CD4-positive, alpha-beta T cell (primary cell): ENCODE data around the gene RAB32. TPM values are rescaled to one million over a fixed set of nuclear protein-coding genes. Genes with fewer than 3 reads are reported as not detected.

Source experiments
- ATAC-seq: fragments of 200-7000 bp; cut with Tn5 transposase; one replicate; pipeline ENCODE4 v1.10.0; 2022; ENCODE audit warnings: mild to moderate bottlenecking; ENCODE audit not compliant: poor library complexity
- CTCF ChIA-PET: fragments of 350-600 bp; sonication (Branson Sonifier 250); formaldehyde crosslinking; loops from one replicate; lab custom pipeline; 2021; ENCODE audit warnings: antibody characterized with exemption, inconsistent platforms; lab: Charles Lee
- POLR2A ChIA-PET: fragments of 350-600 bp; sonication (Branson Sonifier 250); formaldehyde crosslinking; loops from one replicate; lab custom pipeline; 2021; ENCODE audit warnings: antibody characterized with exemption, inconsistent platforms; lab: Charles Lee
- DNase-seq, 14 experiments: peaks; one replicate each; pipeline ENCODE4 v3.0.0-alpha.2; 2013 to 2020; ENCODE audit warnings: mixed read lengths in 2 of 14
- H3K27ac ChIP-seq, 2 donors: one replicate each; pipeline versions ENCODE4 v1.5.1 to v1.7.0; 2013; ENCODE audit warnings: low read length in 2 of 2, low read depth in 1 of 2, mild to moderate bottlenecking in 1 of 2
- H3K27me3 ChIP-seq, 2 experiments: 1 replicate in 1 of 2; 2 replicates in 1 of 2; pipeline versions ENCODE4 v1.6.1 to v1.7.0; 2013; ENCODE audit warnings: low read length in 2 of 2, control low read depth in 1 of 2, mild to moderate bottlenecking in 1 of 2, moderate library complexity in 1 of 2; ENCODE audit not compliant: insufficient read depth in 2 of 2, control insufficient read depth in 1 of 2
- H3K36me3 ChIP-seq: one replicate; pipeline ENCODE4 v1.6.1; 2013; ENCODE audit warnings: low read length, control low read depth; ENCODE audit not compliant: insufficient read depth
- H3K4me1 ChIP-seq: one replicate; pipeline ENCODE4 v1.6.1; 2013; ENCODE audit warnings: low read length, control low read depth; ENCODE audit not compliant: insufficient read depth
- H3K4me3 ChIP-seq: one replicate; pipeline ENCODE4 v1.5.1; 2013; ENCODE audit warnings: mild to moderate bottlenecking, low read length, moderate library complexity
- H3K9me3 ChIP-seq, 2 experiments: 1 replicate in 1 of 2; 2 replicates in 1 of 2; pipeline versions ENCODE4 v1.6.1 to v1.7.0; 2013; ENCODE audit warnings: low read length in 2 of 2, mild to moderate bottlenecking in 2 of 2, control low read depth in 1 of 2, moderate library complexity in 1 of 2; ENCODE audit not compliant: control insufficient read depth in 1 of 2, insufficient read depth in 1 of 2
- H3K27ac Mint-ChIP-seq: one replicate; pipeline ENCODE4 v1.8.0; 2020; ENCODE audit warnings: mixed read lengths
- H3K27me3 Mint-ChIP-seq: one replicate; pipeline ENCODE4 v1.8.0; 2021; ENCODE audit warnings: mixed read lengths
- H3K36me3 Mint-ChIP-seq: one replicate; pipeline ENCODE4 v1.8.0; 2021; ENCODE audit warnings: low read depth, mixed read lengths
- H3K4me1 Mint-ChIP-seq: one replicate; pipeline ENCODE4 v1.8.0; 2021; ENCODE audit warnings: low read depth, mixed read lengths
- H3K4me3 Mint-ChIP-seq: one replicate; pipeline ENCODE4 v1.8.0; 2020; ENCODE audit warnings: mild to moderate bottlenecking, mixed read lengths
- H3K9me3 Mint-ChIP-seq: one replicate; pipeline ENCODE4 v1.8.0; 2020; ENCODE audit warnings: mixed read lengths
- intact Hi-C, 2 experiments: fragments of 100-400 bp; cut with DNase I in 1 of 2; cut with micrococcal nuclease in 1 of 2; formaldehyde crosslinking; loops; one replicate each; pipeline versions ENCODE4 v1.15.1 to v1.9.0; 2023 to 2025; cut with DNase I, micrococcal nuclease
- total RNA-seq, 174 experiments: library from RNA in 2 of 174; stranded (reverse) in 2 of 174; gene quantifications; one replicate each; pipeline ENCODE4 v1.2.3 and lab custom pipeline; 2021 to 2026
- TF ChIP-seq, protein P1 (sequence below): fragments of 200-600 bp; IDR thresholded peaks from one replicate; pipeline ENCODE4 v1.8.0; 2022; ENCODE audit warnings: antibody characterized with exemption, mild to moderate bottlenecking

Gene RAB32
- total RNA-seq, 2 experiments from 2014 or later: 0.44 to 0.47 TPM

DNA sequence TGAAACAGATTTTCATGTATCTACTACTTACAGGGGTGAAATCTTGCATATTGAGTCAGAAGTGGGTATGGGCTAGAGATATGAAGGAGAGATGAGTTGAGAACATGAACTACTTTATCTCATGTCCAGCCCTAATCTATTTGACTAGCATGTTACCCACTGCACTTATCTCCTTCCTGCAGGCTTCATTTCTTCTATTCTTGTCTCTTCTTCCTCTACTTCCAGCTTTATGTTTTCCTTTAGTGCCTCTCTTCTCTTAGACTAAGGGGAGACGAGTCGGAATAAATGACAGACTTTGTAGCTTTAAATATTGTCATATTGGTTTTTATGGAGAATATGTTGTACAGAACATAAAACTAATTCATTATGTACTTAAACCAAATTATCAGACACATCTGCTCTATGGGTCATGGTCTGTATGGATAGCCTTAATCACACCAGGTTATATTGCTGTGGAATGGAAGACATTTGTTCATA, 5.3 kb downstream of the RAB32 start:
- Mint-ChIP-seq H3K27me3 (peaks cover 21% of the 10 kb centered on the region), H3K4me3 (no peak overlapping the region), H3K4me1 (peaks cover 13% of the 10 kb centered on the region), H3K36me3 (no peaks in the 10 kb centered on the region), H3K27ac (no peak overlapping the region), H3K9me3 (no peaks in the 10 kb centered on the region)
- TF ChIP-seq, protein P1, sequence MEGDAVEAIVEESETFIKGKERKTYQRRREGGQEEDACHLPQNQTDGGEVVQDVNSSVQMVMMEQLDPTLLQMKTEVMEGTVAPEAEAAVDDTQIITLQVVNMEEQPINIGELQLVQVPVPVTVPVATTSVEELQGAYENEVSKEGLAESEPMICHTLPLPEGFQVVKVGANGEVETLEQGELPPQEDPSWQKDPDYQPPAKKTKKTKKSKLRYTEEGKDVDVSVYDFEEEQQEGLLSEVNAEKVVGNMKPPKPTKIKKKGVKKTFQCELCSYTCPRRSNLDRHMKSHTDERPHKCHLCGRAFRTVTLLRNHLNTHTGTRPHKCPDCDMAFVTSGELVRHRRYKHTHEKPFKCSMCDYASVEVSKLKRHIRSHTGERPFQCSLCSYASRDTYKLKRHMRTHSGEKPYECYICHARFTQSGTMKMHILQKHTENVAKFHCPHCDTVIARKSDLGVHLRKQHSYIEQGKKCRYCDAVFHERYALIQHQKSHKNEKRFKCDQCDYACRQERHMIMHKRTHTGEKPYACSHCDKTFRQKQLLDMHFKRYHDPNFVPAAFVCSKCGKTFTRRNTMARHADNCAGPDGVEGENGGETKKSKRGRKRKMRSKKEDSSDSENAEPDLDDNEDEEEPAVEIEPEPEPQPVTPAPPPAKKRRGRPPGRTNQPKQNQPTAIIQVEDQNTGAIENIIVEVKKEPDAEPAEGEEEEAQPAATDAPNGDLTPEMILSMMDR: no peak
- Histone ChIP-seq H3K27ac (no peak overlapping the region), H3K27me3 (peaks cover 10 to 21% of the 10 kb centered on the region in 2 experiments), H3K4me1 (peaks cover under 1% of the 10 kb centered on the region), H3K4me3 (no peak overlapping the region), H3K9me3 (peaks cover 0 to 5% of the 10 kb centered on the region in 2 experiments), H3K36me3 (no peaks in the 10 kb centered on the region)
- POLR2A ChIA-PET: no interaction called here
- intact Hi-C loops: no loop called here
- ATAC-seq (no peak), DNase-seq (no peak)
- CTCF ChIA-PET: no interaction called here

DNA sequence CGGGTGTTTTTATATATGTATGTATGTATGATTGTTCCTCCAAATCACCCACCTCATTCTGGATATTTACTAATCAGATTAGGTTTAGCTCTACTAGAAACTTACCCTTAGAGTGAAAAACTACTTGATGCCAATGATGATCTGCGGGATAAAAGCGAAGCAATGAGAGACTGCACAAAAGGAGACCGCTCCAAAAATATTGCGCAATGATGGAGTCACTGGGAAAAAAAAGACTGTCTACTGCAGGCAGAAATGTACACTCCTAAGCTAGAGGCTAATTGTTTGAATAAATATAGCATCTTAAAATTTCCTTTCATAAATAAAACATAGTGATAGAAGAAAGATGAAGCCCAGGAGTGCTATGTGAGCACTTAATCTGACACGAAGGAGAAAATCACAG, 7.3 kb downstream of the RAB32 start:
- intact Hi-C loops: no loop called here
- H3K4me3 Mint-ChIP-seq: no peak overlapping the region
- Histone ChIP-seq H3K4me3 (no peak overlapping the region), H3K27ac (no peak overlapping the region), H3K36me3 (no peaks in the 10 kb centered on the region), H3K4me1 (no peaks in the 10 kb centered on the region), H3K27me3 (peaks cover 0 to 3% of the 10 kb centered on the region in 2 experiments), H3K9me3 (no peaks in the 10 kb centered on the region)
- H3K27me3 Mint-ChIP-seq: peaks cover 1% of the 10 kb centered on the region
- ChIA-PET CTCF (no interaction called here), POLR2A (no interaction called here)
- H3K9me3 Mint-ChIP-seq: no peaks in the 10 kb centered on the region
- TF ChIP-seq, protein P1: no peak
- no peaks in the 10 kb centered on the region for H3K4me1 Mint-ChIP-seq
- ATAC-seq (no peak), DNase-seq (no peak)
- H3K36me3 Mint-ChIP-seq: no peaks in the 10 kb centered on the region
- no peak overlapping the region for H3K27ac Mint-ChIP-seq

DNA sequence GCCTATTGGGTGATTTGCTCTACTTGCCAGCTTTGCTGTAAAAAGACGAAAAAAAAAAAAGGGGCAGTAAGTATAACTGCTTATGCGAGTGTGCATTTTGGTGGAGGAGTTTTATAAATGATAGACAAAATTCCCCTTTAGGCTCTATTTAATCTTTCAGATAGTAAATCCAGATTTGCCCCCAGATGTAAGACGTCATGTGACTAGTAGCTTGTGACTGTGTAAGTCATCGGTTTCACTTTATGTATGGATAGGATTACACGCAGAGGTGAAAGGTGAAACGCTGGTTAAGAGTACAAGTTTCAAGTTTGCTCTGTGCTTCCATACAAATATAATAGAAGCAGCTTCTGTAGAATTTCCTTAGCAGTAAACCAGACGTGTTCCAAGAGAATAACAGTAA, 7.9 kb downstream of the RAB32 start:
- intact Hi-C loops: no loop called here
- no peak overlapping the region for H3K27ac Mint-ChIP-seq
- no peaks in the 10 kb centered on the region for H3K36me3 ChIP-seq
- H3K27me3 ChIP-seq: peaks cover 0 to 3% of the 10 kb centered on the region in 2 experiments
- H3K9me3 Mint-ChIP-seq: no peaks in the 10 kb centered on the region
- no peak overlapping the region for H3K27ac ChIP-seq
- H3K9me3 ChIP-seq: no peaks in the 10 kb centered on the region
- TF ChIP-seq, protein P1: no peak
- no peaks in the 10 kb centered on the region for H3K27me3 Mint-ChIP-seq
- H3K4me3 ChIP-seq: no peak overlapping the region
- H3K4me1 ChIP-seq: no peaks in the 10 kb centered on the region
- H3K36me3 Mint-ChIP-seq: no peaks in the 10 kb centered on the region
- ChIA-PET POLR2A (no interaction called here), CTCF (no interaction called here)
- H3K4me3 Mint-ChIP-seq: no peak overlapping the region
- ATAC-seq (no peak), DNase-seq (no peak)
- H3K4me1 Mint-ChIP-seq: no peaks in the 10 kb centered on the region
